NB4 (cell line): ENCODE data around the gene CD28.

Experiments
- DNase-seq: peaks from one replicate; pipeline ENCODE4 v3.0.0; 2010; ENCODE audit warnings: low read depth
- H3K4me3 ChIP-seq: one replicate; pipeline ENCODE4 v1.5.1; 2011; ENCODE audit warnings: mild to moderate bottlenecking, low read depth, low read length, moderate library complexity
- MAX ChIP-seq: IDR thresholded peaks from 2 replicates; pipeline ENCODE4 v1.6.1; 2011; ENCODE audit warnings: low read depth, low read length
- MYC ChIP-seq: IDR thresholded peaks from 2 replicates; pipeline ENCODE4 v1.6.1; 2011; ENCODE audit warnings: low read depth, low read length
- POLR2A ChIP-seq: IDR thresholded peaks from 2 replicates; pipeline ENCODE4 v1.6.1; 2011; ENCODE audit warnings: mild to moderate bottlenecking; ENCODE audit not compliant: insufficient read length; ENCODE audit errors: extremely low read depth
- TF ChIP-seq, protein P1 (sequence below): IDR thresholded peaks from one replicate; pipeline ENCODE4 v1.5.1; 2012; ENCODE audit warnings: low read depth, low read length

CD28 gene

DNA sequence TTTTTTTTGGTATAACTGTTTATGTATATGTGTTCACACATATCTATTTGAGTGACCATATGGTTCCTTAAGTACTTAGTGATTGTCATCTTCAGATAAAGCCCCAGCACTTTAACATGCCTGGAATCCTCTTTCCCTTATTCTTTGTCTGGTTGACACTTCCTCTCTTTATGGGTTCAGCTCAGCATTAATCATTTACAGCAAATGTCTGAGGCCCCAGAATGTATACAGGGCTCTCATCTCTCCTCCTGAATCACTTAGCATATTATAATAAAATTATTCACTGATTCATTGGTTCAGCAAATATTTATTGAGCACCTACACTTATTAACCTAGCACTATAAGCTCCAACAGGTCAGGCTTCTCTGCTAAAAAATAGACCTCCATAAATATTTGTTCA, 43.5 kb upstream of the CD28 start:
- no peak for DNase-seq
- TF ChIP-seq, protein P1, sequence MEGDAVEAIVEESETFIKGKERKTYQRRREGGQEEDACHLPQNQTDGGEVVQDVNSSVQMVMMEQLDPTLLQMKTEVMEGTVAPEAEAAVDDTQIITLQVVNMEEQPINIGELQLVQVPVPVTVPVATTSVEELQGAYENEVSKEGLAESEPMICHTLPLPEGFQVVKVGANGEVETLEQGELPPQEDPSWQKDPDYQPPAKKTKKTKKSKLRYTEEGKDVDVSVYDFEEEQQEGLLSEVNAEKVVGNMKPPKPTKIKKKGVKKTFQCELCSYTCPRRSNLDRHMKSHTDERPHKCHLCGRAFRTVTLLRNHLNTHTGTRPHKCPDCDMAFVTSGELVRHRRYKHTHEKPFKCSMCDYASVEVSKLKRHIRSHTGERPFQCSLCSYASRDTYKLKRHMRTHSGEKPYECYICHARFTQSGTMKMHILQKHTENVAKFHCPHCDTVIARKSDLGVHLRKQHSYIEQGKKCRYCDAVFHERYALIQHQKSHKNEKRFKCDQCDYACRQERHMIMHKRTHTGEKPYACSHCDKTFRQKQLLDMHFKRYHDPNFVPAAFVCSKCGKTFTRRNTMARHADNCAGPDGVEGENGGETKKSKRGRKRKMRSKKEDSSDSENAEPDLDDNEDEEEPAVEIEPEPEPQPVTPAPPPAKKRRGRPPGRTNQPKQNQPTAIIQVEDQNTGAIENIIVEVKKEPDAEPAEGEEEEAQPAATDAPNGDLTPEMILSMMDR: no peak
- no peak overlapping the region for H3K4me3 ChIP-seq

GRCh38 chr2:203664029-203664755, 42.2 kb upstream of the CD28 start:
- no peak for DNase-seq
- H3K4me3 ChIP-seq: no peak overlapping the region
- TF ChIP-seq POLR2A: no peak
- TF ChIP-seq MAX: no peak
- TF ChIP-seq, protein P1: no peak
- TF ChIP-seq MYC: no peak

GRCh38 chr2:203667838-203668237, 38.6 kb upstream of the CD28 start:
- TF ChIP-seq MYC: no peak
- TF ChIP-seq, protein P1: no peak
- no peak for TF ChIP-seq POLR2A
- no peak for TF ChIP-seq MAX
- H3K4me3 ChIP-seq: no peak overlapping the region
- no peak for DNase-seq

GRCh38 chr2:203669820-203670219, 36.6 kb upstream of the CD28 start:
- DNase-seq: no peak
- TF ChIP-seq, protein P1: no peak
- TF ChIP-seq POLR2A (no peak), MAX (no peak), MYC (no peak)
- H3K4me3 ChIP-seq: no peak overlapping the region

DNA sequence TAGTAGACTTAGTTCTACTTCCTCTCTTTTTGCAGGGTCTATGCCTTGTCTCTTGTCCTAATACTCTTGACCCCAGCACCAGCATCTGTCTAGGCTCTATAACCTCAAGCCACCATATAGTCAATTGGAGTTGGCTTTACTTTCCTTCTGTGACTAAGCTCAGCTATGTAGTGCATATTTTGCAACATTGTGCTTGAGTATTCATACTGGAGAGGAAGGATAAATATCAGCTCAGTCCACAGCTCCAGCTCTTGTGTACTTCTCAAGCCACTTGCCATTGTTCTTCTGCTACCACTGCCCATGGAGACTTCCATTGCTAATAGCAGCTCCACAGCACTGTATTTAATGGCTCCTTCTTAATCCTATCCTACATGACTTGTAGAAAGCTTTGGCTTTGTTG, 35.5 kb upstream of the CD28 start:
- TF ChIP-seq POLR2A (no peak), MAX (no peak), MYC (no peak)
- TF ChIP-seq, protein P1: no peak
- DNase-seq: no peak
- H3K4me3 ChIP-seq: no peak overlapping the region

- no peak for TF ChIP-seq POLR2A
- TF ChIP-seq, protein P1: no peak
- TF ChIP-seq MAX: no peak
- H3K4me3 ChIP-seq: no peak overlapping the region
- DNase-seq: no peak
Measured at GRCh38 chr2:203671876-203672275, 34.6 kb upstream of the CD28 start.
